ENCODE data around the gene SMC4.

The SMC4 gene

GRCh38 chr3:160395297-160395696, 4.2 kb upstream of the SMC4 start:
- no peak for DNase-seq (ENCODE audit: low read depth)

GRCh38 chr3:160398820-160399124, 678 bp upstream of the SMC4 start:
- no peak for DNase-seq (ENCODE audit: low read depth)

- no peak for DNase-seq (ENCODE audit: low read depth)
Measured at GRCh38 chr3:160400030-160400701, 716 bp downstream of the SMC4 start.

GRCh38 chr3:160400702-160401150, 1.3 kb downstream of the SMC4 start:
- no peak for DNase-seq (ENCODE audit: low read depth)

DNA sequence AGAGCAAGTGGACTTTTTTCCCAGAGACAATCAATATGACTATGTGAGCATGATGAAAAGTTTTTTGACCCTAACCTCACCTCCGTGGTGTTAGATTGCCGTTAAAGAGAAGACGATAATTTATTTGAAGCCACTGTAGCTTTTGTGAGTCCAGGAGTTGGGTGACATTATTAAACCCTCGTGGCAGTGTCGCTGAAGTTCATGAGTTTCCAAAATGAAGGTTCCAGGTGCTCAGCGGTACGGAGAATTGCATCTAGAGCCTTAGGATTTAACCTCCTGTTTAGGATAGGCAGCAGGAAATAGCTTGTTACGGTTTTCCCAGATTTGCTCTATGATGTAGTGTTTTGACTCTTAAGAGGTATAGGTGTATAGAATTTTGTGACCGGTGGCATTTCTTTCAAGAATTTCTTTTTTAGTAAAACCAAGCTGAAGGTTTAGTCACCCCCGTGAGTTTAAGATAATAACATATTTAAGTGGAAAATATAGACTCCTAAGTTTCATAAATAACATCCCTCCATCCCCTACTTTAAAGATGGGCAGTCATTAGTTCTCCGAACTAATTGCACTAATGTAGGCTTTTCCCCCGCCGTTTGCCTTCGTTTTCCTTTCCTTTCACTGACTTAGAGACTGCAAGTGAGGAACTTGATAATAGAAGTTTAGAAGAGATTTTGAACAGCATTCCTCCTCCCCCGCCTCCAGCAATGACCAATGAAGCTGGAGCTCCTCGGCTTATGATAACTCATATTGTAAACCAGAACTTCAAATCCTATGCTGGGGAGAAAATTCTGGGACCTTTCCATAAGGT, 2.0 kb downstream of the SMC4 start:
- DNase-seq (ENCODE audit: low read depth) = no peak

- DNase-seq (ENCODE audit: low read depth) = no peak
Measured at GRCh38 chr3:160402221-160403027, 3.0 kb downstream of the SMC4 start.

GRCh38 chr3:160403028-160403545, 3.6 kb downstream of the SMC4 start:
- DNase-seq (ENCODE audit: low read depth) = no peak

GRCh38 chr3:160403796-160404470, 4.5 kb downstream of the SMC4 start:
- DNase-seq (ENCODE audit: low read depth) = no peak

DNA sequence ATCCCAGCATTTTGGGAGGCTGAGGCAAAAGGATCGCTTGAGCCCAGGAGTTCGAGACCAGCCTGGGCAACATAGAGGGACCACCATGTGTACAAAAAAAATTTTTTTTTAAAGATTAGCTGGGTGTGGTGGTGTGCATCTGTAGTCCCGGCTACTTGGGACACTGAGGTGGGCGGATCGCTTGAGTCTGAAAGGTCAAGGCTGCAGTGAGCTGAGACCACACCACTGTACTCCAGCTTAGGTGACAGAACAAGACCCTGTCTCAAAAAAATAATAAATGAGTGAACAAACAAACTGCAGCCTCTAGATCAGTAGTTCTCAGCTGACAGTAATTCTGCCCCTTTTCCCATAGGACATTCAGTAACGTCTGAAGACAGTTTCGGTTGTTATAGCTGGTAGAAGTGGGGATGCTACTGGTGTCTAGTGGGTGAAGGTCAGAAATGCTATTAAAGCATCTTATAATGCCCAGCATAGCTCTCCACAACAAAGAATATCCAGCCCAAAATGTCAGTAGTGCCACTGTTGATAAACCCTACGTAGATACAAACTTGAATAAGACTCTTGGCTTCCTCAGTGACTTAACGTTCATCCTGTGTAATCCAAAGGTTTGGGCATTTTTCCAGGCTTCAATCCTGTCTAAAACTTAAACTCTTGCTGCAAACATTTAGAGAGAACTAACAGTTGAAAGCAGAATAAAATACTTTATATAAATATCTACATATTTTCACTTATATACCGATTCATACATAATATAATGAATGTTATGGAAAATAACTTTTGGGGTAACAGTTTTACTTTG, 10.6 kb downstream of the SMC4 start:
- no peak for DNase-seq (ENCODE audit: low read depth)

GRCh38 chr3:160412477-160412876, 13.0 kb downstream of the SMC4 start:
- no peak for DNase-seq (ENCODE audit: low read depth)

DNA sequence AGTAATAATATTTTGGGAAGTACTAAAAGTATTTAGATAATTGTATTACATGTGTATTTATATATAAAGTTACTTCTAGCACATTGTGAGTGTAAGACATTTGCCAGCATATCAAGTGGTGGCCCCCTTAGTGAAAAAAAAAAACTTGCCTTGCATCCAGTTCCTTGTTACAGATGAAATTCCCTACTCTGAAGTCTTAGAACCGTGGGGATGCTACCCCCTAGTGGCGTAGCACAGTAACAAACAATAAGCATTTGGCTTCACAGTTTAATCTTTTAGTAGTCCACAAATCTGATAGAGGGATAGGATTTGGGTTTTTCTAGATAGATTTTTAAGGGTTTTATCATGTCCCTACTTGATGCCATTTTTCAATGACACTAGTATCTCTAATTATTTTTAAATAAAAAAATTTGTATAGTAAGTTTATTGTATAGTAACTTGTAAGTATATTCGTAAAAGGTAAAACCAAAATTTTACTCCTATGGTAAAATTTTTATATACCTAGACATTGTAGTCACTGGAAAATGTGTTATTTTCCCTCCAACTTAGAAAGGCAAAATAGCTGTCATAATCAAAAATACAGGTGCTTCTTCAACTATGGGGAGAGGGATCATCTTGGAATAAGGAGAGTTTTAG, 14.3 kb downstream of the SMC4 start:
- DNase-seq (ENCODE audit: low read depth) = peak; percentile 62

DNA sequence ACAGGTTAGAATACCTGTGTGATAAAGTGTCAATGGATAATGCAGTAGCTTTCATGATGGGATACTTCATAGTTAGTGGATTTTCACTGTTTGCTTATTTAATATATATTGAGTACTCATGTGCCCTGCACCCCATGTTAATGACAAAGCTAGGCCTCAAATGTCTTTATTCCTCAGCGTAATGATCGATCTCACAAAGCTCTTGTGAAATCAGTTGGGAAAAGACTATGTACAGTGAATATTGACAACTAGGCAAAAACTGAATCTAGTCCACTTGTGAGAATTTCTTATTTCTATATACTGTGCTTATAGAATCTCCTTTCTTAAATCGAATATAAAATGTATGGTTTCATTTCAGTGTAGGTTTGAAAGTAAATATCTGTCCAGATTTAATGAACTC, 17.9 kb downstream of the SMC4 start:
- DNase-seq (ENCODE audit: low read depth) = no peak

DNA sequence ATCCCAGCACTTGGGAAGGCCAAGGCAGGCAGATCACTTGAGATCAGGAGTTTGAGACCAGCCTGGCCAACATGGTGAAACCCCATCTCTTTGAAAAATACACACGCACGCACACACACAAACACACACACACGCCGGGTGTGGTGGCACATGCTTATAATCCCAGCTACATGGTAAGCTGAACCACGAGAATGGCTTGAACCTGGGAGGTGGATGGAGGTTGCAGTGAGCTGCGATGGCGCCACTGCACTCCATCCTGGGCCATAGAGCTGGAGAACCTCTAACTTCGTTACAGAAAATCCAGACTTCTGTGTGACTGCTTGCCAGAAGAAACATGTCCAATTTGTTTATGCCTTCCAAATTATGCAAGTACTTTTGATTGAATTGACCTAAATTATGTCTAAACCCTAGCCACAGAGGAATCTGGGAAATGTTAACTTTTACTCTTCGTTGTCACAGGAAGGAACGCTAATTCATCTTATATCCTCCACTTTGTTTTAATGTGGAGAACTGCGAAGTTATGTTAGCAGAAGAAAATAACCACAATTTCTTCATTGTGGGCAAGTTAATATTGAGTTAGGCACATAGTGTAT, 28.5 kb downstream of the SMC4 start:
- no peak for DNase-seq (ENCODE audit: low read depth)

- DNase-seq (ENCODE audit: low read depth) = no peak
Measured at GRCh38 chr3:160434071-160434470, 34.6 kb downstream of the SMC4 start.

DNA sequence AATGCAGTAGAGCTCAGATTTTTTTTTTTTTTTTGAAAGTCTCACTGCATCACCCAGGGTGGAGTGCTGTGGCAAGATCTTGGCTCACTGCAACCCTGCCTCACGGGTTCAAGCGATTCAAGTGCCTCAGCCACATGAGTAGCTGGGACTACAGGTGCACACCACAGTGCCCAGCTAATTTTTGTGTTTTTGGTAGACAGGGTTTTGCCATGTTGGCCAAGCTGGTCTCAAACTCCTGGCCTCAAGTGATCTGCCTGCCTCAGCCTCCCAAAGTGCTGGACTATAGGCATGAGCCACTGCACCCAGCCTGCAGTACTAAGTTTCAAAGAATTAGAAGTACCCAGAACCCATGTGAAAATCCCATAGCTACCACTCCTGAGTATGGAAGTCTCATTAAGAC, 35.6 kb downstream of the SMC4 start:
- no peak for DNase-seq (ENCODE audit: low read depth)

DNA sequence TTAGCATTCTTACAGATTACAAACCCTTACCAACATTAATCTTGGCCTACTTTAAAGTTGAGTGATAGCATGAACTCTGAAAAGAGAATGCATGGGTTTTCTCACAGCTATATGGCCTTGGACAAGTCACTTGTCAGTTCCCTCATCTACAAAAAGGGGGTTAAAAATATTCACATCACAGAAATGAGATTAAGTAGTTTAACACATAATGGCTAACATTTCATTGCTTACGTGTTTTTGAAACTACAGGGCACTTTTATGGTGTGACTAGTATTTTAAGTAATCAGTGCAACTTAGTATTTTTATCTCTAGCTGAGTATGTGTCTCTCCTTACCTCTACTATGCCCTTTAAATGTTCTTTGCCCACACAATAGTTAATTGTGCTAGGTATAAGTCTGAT, 36.3 kb downstream of the SMC4 start:
- no peak for DNase-seq (ENCODE audit: low read depth)

DNA sequence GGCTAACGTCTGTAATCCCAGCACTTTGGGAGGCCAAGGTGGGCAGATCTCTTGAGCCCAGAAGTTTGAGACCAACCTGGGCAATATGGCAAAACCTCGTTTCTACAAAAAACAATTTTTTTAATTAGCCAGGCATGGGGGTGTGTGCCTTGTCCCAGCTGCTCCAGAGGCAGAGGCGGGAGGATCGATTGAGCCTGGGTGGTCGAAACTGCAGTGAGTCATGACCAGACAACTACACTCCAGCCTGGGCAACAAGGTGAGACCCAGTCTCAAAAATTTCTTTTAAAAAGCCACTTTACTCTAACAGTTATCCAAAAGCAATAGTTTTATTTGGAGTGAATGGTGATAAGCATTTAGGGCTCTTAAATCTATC, 37.6 kb downstream of the SMC4 start:
- DNase-seq (ENCODE audit: low read depth) = no peak

DNA sequence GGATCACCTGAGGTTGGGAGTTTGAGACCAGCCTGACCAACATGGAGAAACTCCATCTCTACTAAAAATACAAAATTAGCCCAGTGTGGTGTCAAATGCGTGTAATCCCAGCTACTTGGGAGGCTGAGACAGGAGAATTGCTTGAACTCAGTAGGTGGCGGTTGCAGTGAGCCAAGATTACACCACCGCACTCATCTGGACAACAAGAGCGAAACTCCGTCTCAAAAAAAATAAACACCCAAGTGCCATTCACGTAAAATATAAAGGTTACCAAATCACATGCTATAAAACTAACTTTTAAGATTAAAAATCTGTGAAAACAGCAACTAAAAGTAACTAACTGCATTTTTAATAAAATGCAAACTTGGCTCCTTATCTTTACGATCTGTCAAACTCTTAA, 41.2 kb downstream of the SMC4 start:
- DNase-seq (ENCODE audit: low read depth) = no peak

- no peak for DNase-seq (ENCODE audit: low read depth)
Measured at GRCh38 chr3:160444411-160444810, 45.0 kb downstream of the SMC4 start.

DNA sequence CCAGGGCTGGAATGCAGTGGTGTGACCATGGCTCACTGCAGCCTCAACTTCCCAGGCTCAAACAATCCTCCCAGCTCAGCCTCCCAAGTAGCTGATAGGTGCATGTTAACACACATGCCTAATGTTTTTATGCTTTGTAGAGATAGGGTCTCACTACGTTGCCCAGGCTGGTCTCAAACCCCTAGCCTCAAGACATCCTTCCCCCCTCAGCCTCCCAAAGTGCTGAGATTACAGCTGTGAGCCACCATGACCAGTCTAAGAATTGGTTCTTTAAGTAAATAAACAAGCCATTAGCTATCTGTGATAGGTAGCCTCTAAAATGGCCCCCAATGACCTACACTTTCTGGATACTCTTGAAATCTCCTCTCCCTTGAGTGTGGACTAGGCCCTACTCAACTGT, 46.4 kb downstream of the SMC4 start:
- DNase-seq (ENCODE audit: low read depth) = no peak
